IMR-90 (cell line): ENCODE data around the gene IL10. TPM values are rescaled to one million over a fixed set of nuclear protein-coding genes. Genes with fewer than 3 reads are reported as not detected.

ENCODE experiments used
- ATAC-seq: fragments of 200-7000 bp; cut with Tn5 transposase; 2 replicates; pipeline ENCODE4 v1.9.1; 2020; ENCODE audit warnings: low read depth, mild to moderate bottlenecking, moderate library complexity
- BruUV-seq: library from RNA; stranded (reverse); fragments of 400-500 nt; replicated peaks from 2 replicates; lab custom pipeline; 2021; lab: Mats Ljungman, UMichigan
- CTCF ChIA-PET: fragments of 300-600 bp; formaldehyde crosslinking; extraction: SDS; loops from one replicate; lab custom pipeline; 2021; ENCODE audit warnings: antibody characterized with exemption; lab: Yijun Ruan, JAX
- POLR2A ChIA-PET: fragments of 300-600 bp; sonication (Branson Sonifier 250); formaldehyde crosslinking; loops from one replicate; lab custom pipeline; 2022; ENCODE audit warnings: antibody characterized with exemption; ENCODE audit not compliant: unreplicated experiment; lab: Charles Lee
- DNase-seq: peaks from one replicate; pipeline ENCODE4 v3.0.0; 2013
- H2AFZ ChIP-seq: replicated peaks from 2 replicates; pipeline ENCODE3; 2013; ENCODE audit warnings: low read length, mild to moderate bottlenecking; ENCODE audit not compliant: poor library complexity
- H2AK5ac ChIP-seq: 2 replicates; pipeline ENCODE4 v1.6.1; 2013; ENCODE audit warnings: low read depth, low read length, inconsistent platforms
- H2AK9ac ChIP-seq: replicated peaks from 2 replicates; pipeline ENCODE3; 2013; ENCODE audit warnings: mild to moderate bottlenecking, low read depth, low read length, moderate library complexity; ENCODE audit not compliant: poor library complexity
- H2BK120ac ChIP-seq: 2 replicates; pipeline ENCODE4 v1.6.1; 2013; ENCODE audit warnings: low read depth, low read length, inconsistent platforms
- H2BK15ac ChIP-seq: 3 replicates; pipeline ENCODE4 v1.6.1; 2013; ENCODE audit warnings: low read depth, low read length, inconsistent platforms
- H2BK20ac ChIP-seq: 2 replicates; pipeline ENCODE4 v1.6.1; 2013; ENCODE audit warnings: low read depth, mild to moderate bottlenecking, inconsistent platforms, low read length, moderate library complexity
- H2BK5ac ChIP-seq: 2 replicates; pipeline ENCODE4 v1.6.1; 2013; ENCODE audit warnings: mild to moderate bottlenecking, low read depth, low read length, inconsistent platforms; ENCODE audit not compliant: poor library complexity, severe bottlenecking
- H3K14ac ChIP-seq: replicated peaks from 2 replicates; pipeline ENCODE4 v1.6.1; 2013; ENCODE audit warnings: low read depth, low read length, inconsistent platforms
- H3K18ac ChIP-seq: 2 replicates; pipeline ENCODE4 v1.6.1; 2013; ENCODE audit warnings: low read depth, low read length, control low read depth
- H3K23ac ChIP-seq: 2 replicates; pipeline ENCODE4 v1.6.1; 2013; ENCODE audit warnings: low read depth, low read length, inconsistent platforms
- H3K27ac ChIP-seq: 2 replicates; pipeline ENCODE4 v1.5.1; 2013; ENCODE audit warnings: mild to moderate bottlenecking, control low read depth, low read length; ENCODE audit not compliant: insufficient read depth
- H3K27me3 ChIP-seq: 2 replicates; pipeline ENCODE4 v1.6.1; 2013; ENCODE audit warnings: low read length; ENCODE audit not compliant: control insufficient read depth, insufficient read depth
- H3K36me3 ChIP-seq: 2 replicates; pipeline ENCODE4 v1.6.1; 2013; ENCODE audit warnings: low read length, mixed read lengths; ENCODE audit not compliant: control insufficient read depth, insufficient read depth
- H3K4ac ChIP-seq: 2 replicates; pipeline ENCODE4 v1.6.1; 2013; ENCODE audit warnings: low read depth, low read length, inconsistent platforms
- H3K4me1 ChIP-seq: 2 replicates; pipeline ENCODE4 v1.6.1; 2013; ENCODE audit warnings: low read length, mixed read lengths; ENCODE audit not compliant: control insufficient read depth, insufficient read depth
- H3K4me2 ChIP-seq: 2 replicates; pipeline ENCODE4 v1.6.1; 2013; ENCODE audit warnings: low read depth, mild to moderate bottlenecking, control low read depth, low read length, moderate library complexity
- H3K4me3 ChIP-seq: 2 replicates; pipeline ENCODE4 v1.5.1; 2013; ENCODE audit warnings: low read depth, mild to moderate bottlenecking, control low read depth, low read length, moderate library complexity; ENCODE audit not compliant: insufficient read depth
- H3K56ac ChIP-seq: 2 replicates; pipeline ENCODE4 v1.6.1; 2013; ENCODE audit warnings: low read length, inconsistent platforms; ENCODE audit not compliant: insufficient read depth; ENCODE audit errors: extremely low read depth
- H3K79me1 ChIP-seq, 2 experiments: 2 replicates each; pipeline ENCODE4 v1.6.1; 2013; ENCODE audit warnings: low read length in 2 of 2, inconsistent platforms in 1 of 2, low read depth in 1 of 2
- H3K9ac ChIP-seq: 2 replicates; pipeline ENCODE4 v1.6.1; 2013; ENCODE audit warnings: low read depth, low read length, control low read depth
- H3K9me1 ChIP-seq: 2 replicates; pipeline ENCODE4 v1.6.1; 2013; ENCODE audit warnings: low read length, inconsistent platforms; ENCODE audit not compliant: insufficient read depth
- H3K9me3 ChIP-seq: 2 replicates; pipeline ENCODE4 v1.6.1; 2013; ENCODE audit warnings: low read length; ENCODE audit not compliant: control insufficient read depth, insufficient read depth
- H4K20me1 ChIP-seq: 2 replicates; pipeline ENCODE4 v1.6.1; 2013; ENCODE audit warnings: low read length, inconsistent platforms; ENCODE audit not compliant: insufficient read depth
- H4K5ac ChIP-seq: 2 replicates; pipeline ENCODE4 v1.6.1; 2013; ENCODE audit warnings: mild to moderate bottlenecking, low read depth, low read length, control low read depth
- H4K8ac ChIP-seq, 2 experiments: 2 replicates each; pipeline ENCODE4 v1.6.1; 2013; ENCODE audit warnings: low read depth in 2 of 2, low read length in 2 of 2, control low read depth in 1 of 2, inconsistent platforms in 1 of 2
- H4K91ac ChIP-seq: 2 replicates; pipeline ENCODE4 v1.6.1; 2013; ENCODE audit warnings: low read depth, low read length, inconsistent platforms; ENCODE audit not compliant: insufficient read depth
- CTCF ChIP-seq: conservative IDR thresholded peaks from 2 replicates; pipeline ENCODE4 v1.5.1; 2012; ENCODE audit warnings: mild to moderate bottlenecking, low read depth, low read length, improper control_type of control experiment
- MAZ ChIP-seq: IDR thresholded peaks from 2 replicates; pipeline ENCODE4 v1.6.1; 2012; ENCODE audit warnings: low read depth, mild to moderate bottlenecking, low read length, improper control_type of control experiment, moderate library complexity, borderline replicate concordance
- WGBS, 2 experiments: methylation state at CpG; one replicate each; pipeline versions ENCODE4 v1.1.5 to v1.1.7; 2013; ENCODE audit warnings: missing lambda C conversion rate in 2 of 2; ENCODE audit not compliant: insufficient read length in 1 of 2; ENCODE audit errors: extremely low coverage in 2 of 2; 5-methylcytosine and 5-hydroxymethylcytosine counted together
- dilution Hi-C: fragments of 300-500 bp; cut with HindIII; formaldehyde crosslinking; loops from one replicate; pipeline ENCODE4 v1.14.3; 2018; ENCODE audit warnings: low sequenced_read_pairs; ENCODE audit not compliant: unreplicated experiment
- in situ Hi-C: fragments of 300-500 bp; cut with MboI; formaldehyde crosslinking; loops from 3 replicates; pipeline ENCODE4 v1.14.3; 2019; ENCODE audit warnings: low sequenced_read_pairs, inconsistent platforms, mixed read lengths
- intact Hi-C: fragments of 100-400 bp; cut with micrococcal nuclease; formaldehyde crosslinking; loops from 2 replicates; pipeline ENCODE4 v1.10.0; 2022
- polyA plus RNA-seq, 3 experiments: library from polyadenylated mRNA; depleted of rRNA; stranded (reverse); fragments of >200 nt; gene quantifications; 2 replicates each; pipeline ENCODE4 v1.2.3, GENCODE V29; 2012; ENCODE audit warnings: low replicate concordance in 1 of 3
- total RNA-seq: library from RNA; depleted of rRNA; stranded (reverse); fragments of >200 nt; gene quantifications from 2 replicates; pipeline ENCODE4 v1.2.3, GENCODE V29; 2012

Gene IL10
- total and polyA plus RNA-seq, 2 of the 4 experiments (the other 2 are of a cell fraction), result not detected

- TF ChIP-seq CTCF, result no peak
These were observed 49.4 kb downstream of the IL10 start (continued) for GRCh38 chr1:206722751-206723461.

- Histone ChIP-seq H2BK5ac (no peak overlapping the region), H3K4me3 (no peak overlapping the region), H3K14ac (no peak overlapping the region), H2AFZ (no peak overlapping the region), H4K8ac (no peak overlapping the region), H3K27ac (no peak overlapping the region), H3K9me1 (peaks cover 45% of the 10 kb centered on the region), H3K4me1 (peaks cover 27% of the 10 kb centered on the region), H3K9me3 (no peaks in the 10 kb centered on the region), H4K20me1 (peaks cover 92% of the 10 kb centered on the region), H2BK120ac (no peak overlapping the region), H3K79me1 (peaks cover 25 to 83% of the 10 kb centered on the region in 2 experiments), H3K9ac (no peak overlapping the region), H3K27me3 (no peaks in the 10 kb centered on the region), H2BK20ac (no peak overlapping the region), H3K23ac (no peak overlapping the region), H4K91ac (no peak overlapping the region), H2AK5ac (no peak overlapping the region), H3K56ac (no peak overlapping the region), H2AK9ac (no peak overlapping the region), H4K5ac (no peak overlapping the region), H3K36me3 (0 out of 2 replicates have a peak, but pooled peaks cover 1% of the 10 kb centered on the region), H3K4me2 (no peak overlapping the region), H3K4ac (no peak overlapping the region), H3K18ac (no peak overlapping the region), H2BK15ac (no peak overlapping the region)
- DNase-seq (no peak), ATAC-seq (no peak)
- WGBS, 2 experiments, result no CpG with 5 or more reads among the region's 1 CpG
- TF ChIP-seq MAZ (no peak), CTCF (no peak)
- intact Hi-C loops (loop anchor here (5.0 kb wide), 1 partner anchor 34 kb away; no protein-coding TSS in a partner anchor), dilution Hi-C loops (no loop called here), in situ Hi-C loops (no loop called here)
- CTCF ChIA-PET, result no interaction called here
- no TSS peak for BruUV-seq
- POLR2A ChIA-PET, result no interaction called here
These were observed 50.8 kb downstream of the IL10 start for GRCh38 chr1:206721454-206721853.
